Cardiac fibroblast (primary cell): ENCODE data around the gene ARNT2.

Source experiments
- DNase-seq, 2 donors: peaks; one replicate each; pipeline versions ENCODE4 v3.0.0 to v3.0.0-alpha.2; 2010; ENCODE audit warnings: low read depth in 2 of 2
- H3K4me3 ChIP-seq, 2 donors: replicated peaks in 1 of 2; 1 replicate in 1 of 2; 2 replicates in 1 of 2; pipeline ENCODE4 v1.5.1; 2011; ENCODE audit warnings: low read depth in 2 of 2, low read length in 2 of 2, mild to moderate bottlenecking in 2 of 2, moderate library complexity in 1 of 2
- CTCF ChIP-seq: IDR thresholded peaks from one replicate; pipeline ENCODE4 v1.5.1; 2011; ENCODE audit warnings: low read depth, mild to moderate bottlenecking, low read length, inconsistent platforms

ARNT2 gene

GRCh38 chr15:80404057-80404760 lies at the start of gene ARNT2:
ARNT2 (plus strand) TSS chr15:80404382; CDS start chr15:80404516, 134 bp downstream.
- peak within 1 kb of the TSS; percentile 14 to 28 for H3K4me3 ChIP-seq

GRCh38 chr15:80367094-80367493 lies 37.1 kb upstream of the ARNT2 start:
- no peak overlapping the region for H3K4me3 ChIP-seq
- peak; percentile 10 for TF ChIP-seq CTCF
- peak; percentile 16 to 34 for DNase-seq

More at GRCh38 chr15:80404057-80404760, at the start of gene ARNT2:
- no peak for DNase-seq
- no peak for TF ChIP-seq CTCF

GRCh38 chr15:80367661-80368060 lies 36.5 kb upstream of the ARNT2 start:
- peak in 1 of 2 donors; percentile 1 for DNase-seq

GRCh38 chr15:80371924-80372323 lies 32.3 kb upstream of the ARNT2 start:
- TF ChIP-seq CTCF, result no peak
- no peak for DNase-seq

More at GRCh38 chr15:80367661-80368060, 36.5 kb upstream of the ARNT2 start:
- TF ChIP-seq CTCF, result no peak
- H3K4me3 ChIP-seq, result no peak overlapping the region

GRCh38 chr15:80374441-80374840 lies 29.7 kb upstream of the ARNT2 start:
- no peak overlapping the region for H3K4me3 ChIP-seq
- TF ChIP-seq CTCF, result no peak
- DNase-seq, result no peak

More at GRCh38 chr15:80371924-80372323, 32.3 kb upstream of the ARNT2 start:
- H3K4me3 ChIP-seq, result no peak overlapping the region

- no peak overlapping the region for H3K4me3 ChIP-seq
- TF ChIP-seq CTCF, result no peak
- DNase-seq, result no peak
Observed at GRCh38 chr15:80375968-80376891, 28.0 kb upstream of the ARNT2 start.
